NCI-H2171 treated with DMSO at 0.1 percent for 48 hours (cell line): ENCODE measurements around the gene RTEL1.
A peak's percentile ranks its signal among the peaks of the same experiment; 100 is the strongest.
"Not testable (repeated sequence)": the region's sequence is repeated elsewhere in the genome, so short reads cannot be mapped to it uniquely, and the experiment has no call there.

Experiments
- DNase-seq: peaks from one replicate; lab custom pipeline; 2025; lab: John Stamatoyannopoulos, UW

RTEL1 gene

DNA sequence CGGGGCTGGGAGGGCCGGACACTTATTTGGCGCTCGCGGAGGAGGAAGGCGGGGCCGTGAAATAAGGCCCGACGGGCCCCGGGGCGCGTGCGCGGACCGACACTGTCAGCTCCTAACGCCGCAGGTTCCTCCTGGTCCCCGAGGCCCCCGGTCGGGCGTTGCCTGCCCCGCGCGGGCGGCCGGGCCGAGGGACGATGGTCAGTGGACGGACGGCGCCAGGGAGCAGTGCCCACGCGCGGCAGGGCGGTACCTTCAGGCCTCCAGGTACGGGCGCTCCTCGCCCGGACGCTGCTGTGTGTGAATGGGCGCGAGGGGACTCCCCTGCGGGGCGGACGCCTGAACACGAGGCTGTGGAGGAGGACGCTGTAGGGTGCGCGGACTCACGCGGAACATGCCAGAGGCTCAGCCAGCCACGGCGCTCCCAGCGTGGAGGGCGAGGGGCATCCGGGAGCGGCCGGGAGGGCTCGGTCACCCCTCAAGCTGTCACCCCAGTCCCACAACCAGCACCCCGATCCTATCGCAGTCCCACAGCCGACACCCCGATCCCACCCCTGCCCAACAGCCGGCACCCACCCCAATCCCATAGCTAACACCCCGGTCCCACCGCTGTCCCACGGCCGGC is 30.9 kb upstream of the RTEL1 start:
- DNase-seq, result peak; percentile 92

- no peak for DNase-seq
Measured at GRCh38 chr20:63627751-63628245, 30.3 kb upstream of the RTEL1 start.

GRCh38 chr20:63628246-63628975 is 29.7 kb upstream of the RTEL1 start:
- peak; percentile 95 for DNase-seq

DNA sequence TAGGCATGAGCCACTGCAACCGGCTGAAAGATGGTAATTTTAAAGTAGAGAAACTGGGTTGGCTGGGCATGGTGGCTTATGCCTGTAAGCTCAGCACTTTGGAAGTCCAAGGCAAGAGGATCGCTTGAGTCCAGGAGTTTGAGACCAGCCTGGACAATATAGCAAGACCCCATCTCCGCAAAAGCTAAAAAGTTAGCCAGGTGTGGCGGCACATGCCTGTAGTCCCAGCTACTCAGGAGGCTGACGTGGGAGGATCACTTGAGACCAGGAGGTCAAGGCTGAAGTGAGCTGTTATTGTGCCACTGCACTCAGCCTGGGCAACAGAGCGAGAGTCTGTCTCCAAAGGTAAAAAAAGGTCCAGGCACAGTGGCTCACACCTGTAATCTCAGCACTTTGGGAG is 27.2 kb upstream of the RTEL1 start:
- DNase-seq, result not testable (repeated sequence)

DNA sequence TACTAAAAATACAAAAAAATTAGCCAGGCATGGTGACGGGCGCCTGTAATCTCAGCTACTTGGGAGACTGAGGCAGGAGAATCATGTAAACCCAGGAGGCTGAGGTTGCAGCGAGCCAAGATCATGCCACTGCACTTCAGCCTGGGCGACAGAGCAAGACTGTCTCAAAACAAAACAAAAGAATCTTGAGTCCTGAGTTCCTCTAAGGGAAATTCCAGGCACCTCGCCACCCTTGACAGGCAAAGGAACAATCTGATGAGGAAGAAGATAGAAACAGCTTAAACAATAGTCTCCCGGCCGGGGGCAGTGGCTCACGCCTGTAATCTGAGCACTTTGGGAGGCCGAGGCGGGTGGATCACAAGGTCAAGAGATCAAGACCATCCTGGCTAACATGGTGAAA is 26.7 kb upstream of the RTEL1 start:
- not testable (repeated sequence) for DNase-seq

DNA sequence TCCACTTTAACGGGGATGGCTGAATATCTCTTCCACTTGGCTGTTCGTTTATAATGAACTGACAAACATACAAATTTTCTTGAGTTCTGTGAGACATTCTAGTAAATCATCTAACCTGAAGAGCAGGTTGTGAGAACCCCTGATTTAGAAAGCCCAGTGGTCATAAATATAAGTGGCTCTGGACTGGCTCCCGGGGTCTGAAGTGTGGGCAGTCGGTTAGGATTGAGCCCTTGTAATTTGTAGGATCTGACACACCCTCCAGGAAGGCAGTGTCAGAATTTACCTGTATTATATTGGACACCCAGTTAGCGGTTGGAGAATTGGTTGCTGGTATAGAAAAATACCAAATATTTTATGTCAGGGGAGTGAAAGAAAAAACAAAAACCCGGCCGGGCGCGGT is 24.4 kb upstream of the RTEL1 start:
- no peak for DNase-seq

GRCh38 chr20:63635431-63636141 is 22.5 kb upstream of the RTEL1 start:
- DNase-seq, result no peak

GRCh38 chr20:63636752-63637628 is 21.1 kb upstream of the RTEL1 start:
- peak; percentile 51 for DNase-seq

DNA sequence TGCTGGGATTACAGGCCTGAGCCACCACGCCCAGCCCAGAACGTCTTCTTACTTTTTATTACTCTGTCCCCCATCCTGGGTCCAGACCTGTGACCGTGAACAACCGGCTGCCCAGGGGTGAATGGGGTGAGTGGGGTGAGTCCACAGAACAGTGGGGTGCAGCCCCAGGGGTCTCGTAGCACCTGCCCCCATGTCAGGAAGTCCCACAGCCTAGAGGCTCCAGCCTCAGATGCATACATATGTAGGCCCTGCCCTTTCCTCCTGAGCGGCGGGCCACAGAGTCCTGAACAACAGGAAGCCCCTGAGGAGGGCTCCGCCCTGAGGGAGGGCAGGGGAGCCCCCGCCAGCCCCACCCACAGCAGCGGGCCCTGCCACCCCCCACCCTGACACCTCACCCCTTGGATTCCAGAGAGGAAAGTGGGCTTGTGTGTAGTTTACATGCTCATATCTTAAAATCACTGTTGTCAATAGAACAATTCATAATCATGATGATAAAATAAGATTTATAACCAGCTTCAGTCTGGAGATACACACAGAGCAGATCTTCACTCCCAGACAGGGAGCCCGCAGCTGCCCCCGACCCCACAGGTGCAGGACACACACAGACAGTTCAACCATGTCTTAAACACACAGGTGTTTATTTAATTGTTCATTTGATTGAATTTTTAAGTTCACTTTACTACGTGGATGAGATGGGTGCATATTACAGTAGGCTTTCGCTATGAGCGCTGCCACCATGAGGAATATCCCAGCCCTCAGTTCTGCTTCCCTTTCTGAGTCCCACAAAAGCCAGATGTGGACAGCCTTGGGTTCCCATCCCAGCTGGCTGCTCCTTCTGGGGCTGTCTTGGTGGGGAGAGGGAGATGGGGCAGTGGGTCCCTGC is 18.8 kb upstream of the RTEL1 start:
- DNase-seq, result no peak

DNA sequence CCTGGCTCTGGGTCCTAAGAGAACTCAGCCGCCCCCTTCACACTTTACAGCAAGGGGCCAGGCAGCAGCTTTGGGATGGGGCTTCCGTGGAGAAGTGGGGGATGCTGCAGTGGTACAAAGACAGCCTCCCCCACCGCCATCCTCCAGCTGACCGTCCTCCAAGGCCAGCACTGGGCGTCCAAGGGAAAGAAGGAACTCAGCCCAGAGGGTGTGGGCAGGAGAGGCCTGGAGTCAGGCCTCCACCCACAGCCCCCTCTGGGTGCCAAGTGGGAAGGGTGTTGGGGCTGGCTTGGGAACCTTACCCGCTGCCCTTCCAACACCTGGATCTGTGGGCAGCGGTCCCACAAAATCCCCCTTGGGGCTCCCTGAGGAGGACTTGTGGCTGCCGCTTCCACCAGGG is 18.0 kb upstream of the RTEL1 start:
- no peak for DNase-seq

DNA sequence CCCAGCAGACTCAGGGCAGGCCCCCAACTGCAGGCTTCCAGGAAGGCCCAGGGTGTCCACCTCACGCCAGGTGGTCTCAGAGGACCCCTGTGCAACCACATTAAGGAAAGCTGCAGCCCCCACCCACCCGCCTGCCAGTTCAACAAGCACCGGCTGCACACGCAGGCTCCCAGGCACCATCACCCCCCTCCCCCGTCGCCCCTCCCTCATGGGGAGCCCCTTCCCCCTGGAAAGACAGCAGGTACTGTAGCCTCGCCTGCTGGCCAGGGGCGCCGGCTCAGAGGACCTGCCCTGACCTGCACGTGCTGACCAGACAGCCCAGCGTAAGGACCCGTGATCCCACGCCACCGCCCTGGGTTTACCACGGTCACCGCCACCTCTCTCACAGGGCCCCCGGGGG is 17.4 kb upstream of the RTEL1 start:
- DNase-seq, result not testable (repeated sequence)

GRCh38 chr20:63641146-63641791 is 16.8 kb upstream of the RTEL1 start:
- no peak for DNase-seq

DNA sequence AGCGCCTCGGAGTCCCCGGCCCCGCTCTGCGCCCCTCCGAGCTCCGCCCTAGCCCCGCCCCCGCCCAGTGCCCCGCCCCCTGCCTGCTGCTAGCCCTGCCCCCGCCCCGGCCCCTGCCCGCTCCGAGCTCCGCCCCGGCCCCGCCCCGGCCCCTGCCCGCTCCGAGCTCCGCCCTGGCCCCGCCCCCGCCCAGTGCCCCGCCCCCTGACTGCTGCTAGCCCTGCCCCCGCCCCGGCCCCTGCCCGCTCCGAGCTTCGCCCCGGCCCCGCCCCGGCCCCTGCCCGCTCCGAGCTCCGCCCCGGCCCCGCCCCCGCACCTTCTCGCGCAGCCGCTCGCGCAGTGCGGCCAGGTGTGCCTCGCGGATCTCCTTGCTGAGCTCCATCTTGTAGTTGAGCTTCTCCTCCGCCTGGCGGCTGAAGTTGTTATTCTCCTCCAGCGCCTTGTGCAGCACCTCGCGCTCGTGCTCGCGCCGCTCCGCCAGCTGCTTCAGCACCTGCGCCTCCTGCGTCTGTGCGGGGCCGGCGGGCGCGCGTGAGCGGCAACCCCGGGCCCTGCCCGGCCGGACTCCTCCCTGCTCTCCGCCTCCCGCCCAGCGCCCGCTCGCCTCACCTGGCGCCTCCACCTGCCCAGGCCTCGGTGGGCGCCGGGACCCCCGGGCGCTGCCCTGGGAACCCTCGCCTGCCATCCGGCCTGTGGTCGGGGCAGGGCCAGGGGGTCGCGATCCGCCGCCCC is 16.2 kb upstream of the RTEL1 start:
- peak; percentile 95 for DNase-seq

GRCh38 chr20:63642527-63643247 is 15.4 kb upstream of the RTEL1 start:
- DNase-seq, result peak; percentile 39

DNA sequence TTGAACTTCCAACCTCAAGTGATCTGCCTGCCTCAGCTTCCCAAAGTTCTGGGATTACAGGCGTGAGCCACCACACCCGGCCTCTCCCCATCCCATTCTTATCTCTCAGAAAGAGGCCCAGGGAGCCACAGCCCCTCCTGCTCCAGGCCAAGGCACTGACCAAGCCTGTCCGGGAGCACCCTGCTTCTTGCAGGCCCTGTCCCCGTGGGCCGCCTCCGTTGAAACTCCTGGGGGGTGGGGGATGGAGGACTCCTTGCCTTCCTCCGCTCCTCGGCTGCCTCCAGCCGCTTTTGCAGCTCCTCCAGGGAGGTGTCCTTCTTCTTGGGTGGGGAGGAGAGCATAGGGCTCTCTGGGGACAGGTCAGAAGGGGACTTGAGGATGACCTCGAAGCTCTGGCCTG is 14.6 kb upstream of the RTEL1 start:
- no peak for DNase-seq

GRCh38 chr20:63643946-63644345 is 14.2 kb upstream of the RTEL1 start:
- no peak for DNase-seq

DNA sequence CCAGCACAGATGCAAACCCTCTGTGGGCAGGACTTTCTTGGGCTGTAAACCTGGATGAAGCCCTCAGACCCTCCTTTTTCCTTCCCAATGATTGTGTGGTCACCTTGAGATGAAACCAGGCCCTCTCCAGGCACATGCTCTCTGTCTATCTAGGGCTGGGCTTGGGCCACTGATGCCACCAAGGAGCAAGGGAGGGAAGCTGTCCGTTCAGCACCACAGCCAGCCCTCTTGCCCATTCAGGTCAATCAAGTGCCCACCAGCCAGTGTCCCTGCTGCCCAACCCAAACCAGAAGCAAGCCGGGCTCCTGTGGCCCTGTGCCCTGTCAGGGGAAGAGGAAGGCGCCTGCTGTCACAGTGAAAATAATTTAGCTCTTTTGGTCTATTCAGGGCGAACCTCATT is 12.9 kb upstream of the RTEL1 start:
- no peak for DNase-seq

- DNase-seq, result no peak
Measured at GRCh38 chr20:63648190-63648589, 9.9 kb upstream of the RTEL1 start.
